ACHN (cell line): ENCODE results near the gene AIRE.
"Not testable (repeated sequence)": the region's sequence is repeated elsewhere in the genome, so short reads cannot be mapped to it uniquely, and the experiment has no call there.

Experiments
- DNase-seq: peaks from one replicate; pipeline ENCODE4 v3.0.0-alpha.2; 2015
- in situ Hi-C: cut with HindIII; loops from 2 replicates; pipeline ENCODE4 v1.10.0; 2017; ENCODE audit warnings: low sequenced_read_pairs, low pct_ligation_motif_present, low pct_unique_long_range_greater_than_20kb

The AIRE gene

GRCh38 chr21:44329086-44329889, 43.6 kb downstream of the AIRE start:
- in situ Hi-C loops = no loop called here

GRCh38 chr21:44329971-44330681, 44.5 kb downstream of the AIRE start:
- DNase-seq = no peak
- in situ Hi-C loops = no loop called here

More at GRCh38 chr21:44329086-44329889, 43.6 kb downstream of the AIRE start:
- no peak for DNase-seq

GRCh38 chr21:44330698-44331097, 45.0 kb downstream of the AIRE start:
- DNase-seq = no peak
- in situ Hi-C loops = no loop called here

- DNase-seq = no peak
- in situ Hi-C loops = no loop called here
Observed at GRCh38 chr21:44331209-44331608, 45.5 kb downstream of the AIRE start.

- in situ Hi-C loops = no loop called here
- no peak for DNase-seq
Observed at GRCh38 chr21:44331650-44332307, 46.1 kb downstream of the AIRE start.

GRCh38 chr21:44332383-44332782, 46.7 kb downstream of the AIRE start:
- in situ Hi-C loops = no loop called here
- no peak for DNase-seq

- no peak for DNase-seq
- in situ Hi-C loops = no loop called here
Observed at GRCh38 chr21:44332965-44333364, 47.3 kb downstream of the AIRE start.

GRCh38 chr21:44333509-44334328, 48.0 kb downstream of the AIRE start:
- in situ Hi-C loops = no loop called here
- DNase-seq = no peak

GRCh38 chr21:44334329-44335030, 48.8 kb downstream of the AIRE start:
- in situ Hi-C loops = no loop called here

GRCh38 chr21:44335266-44336059, 49.8 kb downstream of the AIRE start:
- DNase-seq = no peak
- in situ Hi-C loops = no loop called here

More at GRCh38 chr21:44334329-44335030, 48.8 kb downstream of the AIRE start:
- DNase-seq = peak; percentile 13

GRCh38 chr21:44337449-44337848, 51.8 kb downstream of the AIRE start:
- no peak for DNase-seq
- in situ Hi-C loops = no loop called here

- DNase-seq = peak; percentile 44
- in situ Hi-C loops = no loop called here
Observed at GRCh38 chr21:44337941-44338895, 52.5 kb downstream of the AIRE start.

- peak; percentile 90 for DNase-seq
- in situ Hi-C loops = no loop called here
Observed at GRCh38 chr21:44338971-44339910, 53.6 kb downstream of the AIRE start, which contains the start of gene CFAP410. TSS of gene CFAP410 (minus strand) at chr21:44339390. CDS start at chr21:44339194, 196 bp downstream.

- DNase-seq, in situ Hi-C loops: not testable (repeated sequence)
Observed at GRCh38 chr21:44341726-44342458, 56.2 kb downstream of the AIRE start.
